NCI-H510A treated with DMSO at 0.1 percent for 48 hours (cell line): Measurements from ENCODE around the gene GADL1.
A peak's percentile ranks its signal among the peaks of the same experiment; 100 is the strongest.

Experiments used
- DNase-seq: peaks from one replicate; lab custom pipeline; 2025; lab: John Stamatoyannopoulos, UW

The GADL1 gene

DNA sequence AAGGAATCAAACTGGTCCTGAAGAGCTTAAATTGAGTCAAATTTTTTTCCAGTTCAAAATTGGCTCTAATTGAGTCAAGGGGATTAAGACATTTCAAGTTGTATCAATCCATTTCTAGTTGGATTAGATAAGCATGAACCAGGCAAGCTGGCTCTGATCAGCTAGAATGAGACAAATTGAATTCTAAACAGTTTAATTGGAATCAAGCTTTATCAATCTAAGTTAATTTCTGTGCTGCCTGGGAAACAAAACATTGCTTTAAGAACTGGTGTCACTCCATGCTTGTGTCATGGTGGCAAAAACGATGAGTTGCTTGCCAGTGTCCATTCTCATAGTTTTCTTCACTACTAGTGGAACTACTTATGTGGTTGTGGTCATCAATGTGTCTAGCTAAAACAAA lies 171.2 kb downstream of the GADL1 start:
- DNase-seq, result no peak

DNA sequence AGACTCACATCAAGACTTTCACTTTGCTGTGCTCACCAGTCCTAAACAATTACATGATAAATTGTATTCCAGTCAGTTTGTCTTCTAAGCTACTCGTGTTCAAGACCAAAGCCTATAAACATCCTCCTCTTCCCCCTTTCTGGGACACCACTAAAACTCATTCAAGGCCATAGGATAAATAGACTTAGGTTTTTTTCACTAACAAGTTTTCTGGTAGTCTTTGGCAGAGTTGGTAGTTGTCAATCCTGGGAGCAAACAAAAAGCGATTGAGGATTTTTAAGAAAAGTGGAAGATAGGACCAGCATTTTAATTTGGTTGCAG lies 173.2 kb downstream of the GADL1 start:
- DNase-seq, result no peak

DNA sequence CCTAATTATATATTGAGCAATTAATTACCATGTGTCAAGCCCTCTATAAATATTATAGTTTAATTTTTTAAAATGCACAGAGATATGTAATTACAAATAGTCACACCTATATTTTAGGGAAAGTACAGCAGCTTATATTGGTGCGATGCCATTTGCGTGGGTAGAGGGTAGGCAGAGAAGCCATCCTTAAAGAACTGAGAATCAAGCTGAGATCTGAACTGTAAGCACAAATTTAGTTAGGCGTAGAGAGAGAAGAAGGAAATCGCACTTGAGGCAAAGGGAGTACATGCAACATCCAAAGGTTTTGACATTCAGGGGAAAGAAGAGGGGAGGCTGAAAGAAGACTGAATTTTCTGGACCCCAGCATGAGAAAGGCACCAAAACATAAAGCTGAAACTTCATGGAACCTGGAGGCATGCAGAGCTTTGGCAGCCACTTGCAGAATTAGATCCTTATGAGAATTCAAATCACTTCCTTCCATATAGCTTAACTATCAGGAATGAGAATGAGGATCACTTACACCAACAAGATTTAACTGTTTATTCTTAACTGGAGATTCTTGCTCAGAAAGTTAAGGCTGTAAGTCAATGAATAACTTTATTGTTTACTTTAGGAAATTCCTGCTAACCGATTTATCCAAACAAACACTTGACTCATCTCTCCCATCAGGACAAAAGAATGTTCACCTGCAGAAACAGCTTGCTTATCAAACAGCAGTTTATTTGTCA lies 173.7 kb downstream of the GADL1 start:
- peak; percentile 6 for DNase-seq

DNA sequence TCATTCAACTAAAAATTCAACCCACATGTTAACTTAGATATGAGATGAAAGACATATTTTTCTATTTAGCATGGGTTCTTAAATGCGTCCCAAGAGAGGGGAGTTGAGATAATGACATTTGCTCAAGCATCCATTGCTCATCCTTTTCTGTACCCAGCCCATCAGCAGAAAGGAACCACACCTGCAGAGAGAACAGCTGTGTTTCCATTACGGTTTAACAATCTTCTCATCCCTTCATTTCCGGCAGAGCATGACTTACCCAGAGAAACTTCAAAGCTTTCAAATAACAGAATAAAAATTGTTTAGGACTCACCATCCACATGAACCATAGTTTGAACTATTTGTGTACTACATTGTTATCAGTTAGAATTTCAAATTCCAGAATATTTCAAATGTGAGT lies 174.9 kb downstream of the GADL1 start:
- DNase-seq, result no peak

DNA sequence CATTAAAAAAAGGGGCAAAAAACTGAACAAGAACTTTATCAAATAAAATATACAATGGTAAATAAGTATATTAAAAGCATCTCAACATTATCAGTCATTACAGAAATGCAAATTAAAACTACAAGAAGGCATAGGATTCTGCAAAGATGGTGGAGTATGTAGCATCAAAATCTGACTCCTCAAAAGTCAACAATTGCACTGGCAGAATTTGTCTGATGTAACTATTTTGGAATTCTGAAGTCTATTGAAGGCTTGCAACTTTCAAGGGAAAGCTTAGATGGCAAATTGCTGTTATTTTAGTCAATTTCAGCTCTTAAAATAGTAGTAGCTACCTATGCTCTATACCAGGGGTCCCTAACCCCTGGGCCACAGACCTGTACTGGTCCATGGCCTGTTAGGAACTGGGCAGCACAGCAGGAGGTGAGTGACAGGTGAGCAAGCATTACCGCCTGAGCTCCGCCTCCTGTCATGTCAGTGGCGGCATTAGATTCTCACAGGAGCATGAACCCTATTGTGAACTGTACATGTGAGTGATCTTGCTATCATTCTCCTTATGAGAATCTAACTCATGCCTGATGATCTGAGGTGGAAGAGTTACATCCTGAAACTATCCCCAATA lies 180.5 kb downstream of the GADL1 start:
- no peak for DNase-seq

DNA sequence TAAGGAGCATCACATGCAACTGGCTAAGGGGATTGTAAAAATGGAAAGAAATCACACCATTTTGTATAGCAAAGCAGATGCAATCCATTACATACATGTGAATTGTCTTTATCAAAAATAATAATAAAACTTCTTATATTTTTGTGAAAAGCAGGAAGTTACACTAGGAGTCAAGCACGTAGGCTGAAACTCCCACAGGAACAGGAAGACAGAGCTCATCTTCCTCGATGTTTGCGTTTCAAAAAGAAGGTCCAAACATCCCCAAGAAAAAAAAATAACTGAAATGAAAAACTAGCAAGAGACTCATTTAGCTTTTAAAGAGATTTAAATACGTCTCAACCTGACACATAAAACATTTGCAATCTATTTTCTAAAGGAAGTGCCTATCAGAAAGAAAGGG lies 181.5 kb downstream of the GADL1 start:
- DNase-seq, result no peak

DNA sequence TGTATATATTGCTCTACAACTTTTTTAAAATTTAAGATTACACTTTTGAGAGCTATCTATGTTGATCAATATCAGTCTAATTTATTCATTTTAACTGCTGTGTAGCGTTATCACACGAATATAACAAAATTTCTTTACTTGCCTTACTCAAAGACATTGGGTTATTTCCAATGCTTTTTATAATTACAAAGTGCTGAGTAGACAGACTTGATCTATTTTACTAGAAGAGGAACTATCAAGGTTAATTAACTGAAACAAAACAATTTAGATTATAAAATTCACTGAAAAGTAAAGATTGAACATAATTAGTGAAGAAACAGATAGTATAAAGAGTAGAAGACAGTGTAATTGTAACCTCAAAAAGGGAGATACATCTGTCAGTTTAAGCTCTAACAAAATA lies 182.6 kb downstream of the GADL1 start:
- no peak for DNase-seq

DNA sequence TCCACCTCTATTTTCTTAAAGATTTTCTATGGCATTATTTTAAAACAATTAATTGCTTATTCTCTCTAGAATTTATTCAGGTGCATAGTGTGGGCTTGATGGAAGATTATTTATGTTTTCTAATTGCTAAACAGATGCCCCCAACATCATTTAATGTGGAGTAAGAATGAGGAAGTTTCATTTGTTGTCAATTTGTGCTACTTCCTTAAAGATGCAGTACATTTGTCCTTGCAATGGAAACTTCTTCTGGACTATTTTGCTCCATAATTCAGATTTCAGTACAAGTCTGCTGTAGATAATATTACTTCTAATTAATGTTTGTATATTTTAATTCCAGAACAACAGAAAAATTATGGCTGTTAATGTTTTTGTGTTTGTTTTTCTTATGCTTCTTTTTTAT lies 183.3 kb downstream of the GADL1 start:
- no peak for DNase-seq

DNA sequence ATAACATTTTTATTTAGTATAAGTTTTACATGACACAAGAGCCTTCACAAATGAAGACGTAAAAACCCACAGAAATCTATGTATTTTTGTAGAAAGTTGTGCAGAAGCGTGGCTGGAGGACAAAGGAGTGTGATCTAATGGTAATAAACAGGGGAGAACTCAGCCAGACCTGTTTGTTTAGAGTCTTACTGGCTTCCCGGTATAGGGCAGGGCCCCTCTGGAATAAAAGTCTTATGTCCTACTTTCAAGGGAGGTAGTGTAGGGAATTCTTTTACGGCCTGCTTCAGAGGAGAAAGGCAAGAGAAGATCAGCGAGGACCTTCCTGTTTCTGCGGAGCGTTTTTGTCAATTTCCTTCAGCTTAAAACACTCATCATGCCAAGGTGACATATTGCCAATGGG lies 184.4 kb downstream of the GADL1 start:
- no peak for DNase-seq

DNA sequence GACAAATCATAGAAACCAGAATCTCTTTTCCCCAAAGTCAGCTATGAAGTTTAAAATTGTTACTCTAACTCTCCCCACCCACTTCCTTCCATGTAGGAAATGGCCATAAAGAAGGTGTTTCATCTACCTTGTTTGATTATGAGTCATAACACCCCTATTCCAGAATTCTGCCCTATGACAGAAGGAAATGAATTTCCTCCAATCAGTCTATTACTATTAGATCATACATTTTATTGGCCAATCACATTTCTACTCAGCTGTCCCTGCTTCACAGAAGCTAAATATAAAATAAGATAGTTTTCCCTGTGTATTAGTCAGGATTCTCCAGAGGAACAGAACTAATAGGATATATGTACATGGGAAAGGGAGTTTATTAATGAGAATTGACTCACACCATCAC lies 186.0 kb downstream of the GADL1 start:
- no peak for DNase-seq

DNA sequence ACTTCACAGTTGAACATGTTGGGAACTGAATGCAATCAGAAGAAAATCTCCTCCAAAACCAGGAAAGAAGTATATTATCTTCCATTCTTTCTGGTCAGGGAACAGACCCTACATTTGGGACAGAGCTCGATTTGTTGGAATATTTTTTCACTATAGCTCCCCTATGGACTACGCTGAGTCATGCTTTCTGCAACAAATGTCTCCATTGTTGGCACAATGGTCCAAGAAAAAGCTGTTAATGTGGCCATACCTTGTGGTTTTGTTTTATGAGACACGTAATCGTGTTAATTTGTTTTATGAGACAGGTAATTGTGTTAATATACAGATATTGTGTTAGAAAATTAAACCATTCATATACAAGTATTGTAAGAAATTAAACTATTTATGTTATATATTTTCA lies 186.6 kb downstream of the GADL1 start:
- DNase-seq, result no peak

DNA sequence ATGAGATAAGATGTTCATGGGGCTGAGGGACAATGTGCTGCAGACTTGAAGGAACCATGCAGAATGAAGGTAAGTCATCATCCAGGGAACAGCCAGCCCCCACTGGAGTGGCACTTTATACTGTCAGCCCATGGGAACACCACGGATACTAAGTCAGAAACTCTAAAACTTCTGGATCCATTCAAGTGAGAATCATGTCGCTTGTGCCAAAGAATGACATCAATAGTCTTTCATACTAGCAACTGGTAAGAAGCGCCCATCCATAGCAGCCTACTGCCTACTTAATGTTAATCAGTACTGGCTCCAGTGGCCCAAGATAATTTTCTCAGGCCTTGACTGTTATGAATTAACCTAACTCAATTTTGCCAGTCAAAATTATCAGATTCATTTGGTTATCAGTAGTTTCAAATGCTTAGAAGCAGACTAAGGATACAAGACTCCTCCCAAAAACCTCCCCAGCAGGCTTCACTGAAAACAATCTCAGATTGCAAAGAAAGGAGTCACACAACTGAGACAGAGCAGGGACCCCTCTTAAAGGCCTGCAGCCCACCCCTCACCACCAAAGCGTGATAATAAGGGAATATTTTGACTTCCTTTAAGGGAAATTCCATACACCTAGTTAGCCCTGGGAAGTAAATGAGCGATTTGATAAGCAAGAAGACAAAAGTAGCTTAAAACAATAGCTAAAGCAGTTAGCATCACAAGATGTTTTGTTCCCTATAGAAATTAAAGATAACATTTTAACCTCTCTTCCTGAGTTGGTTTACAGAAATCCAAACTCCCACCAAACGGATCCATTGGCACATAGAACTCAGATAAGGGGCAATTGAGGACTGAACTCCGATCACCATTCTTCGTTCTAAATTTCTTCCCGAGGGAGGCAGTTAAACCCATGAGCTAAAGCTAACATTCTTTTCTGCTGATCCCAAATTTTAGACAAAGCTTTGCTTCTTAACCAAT lies 189.2 kb downstream of the GADL1 start:
- DNase-seq, result no peak

DNA sequence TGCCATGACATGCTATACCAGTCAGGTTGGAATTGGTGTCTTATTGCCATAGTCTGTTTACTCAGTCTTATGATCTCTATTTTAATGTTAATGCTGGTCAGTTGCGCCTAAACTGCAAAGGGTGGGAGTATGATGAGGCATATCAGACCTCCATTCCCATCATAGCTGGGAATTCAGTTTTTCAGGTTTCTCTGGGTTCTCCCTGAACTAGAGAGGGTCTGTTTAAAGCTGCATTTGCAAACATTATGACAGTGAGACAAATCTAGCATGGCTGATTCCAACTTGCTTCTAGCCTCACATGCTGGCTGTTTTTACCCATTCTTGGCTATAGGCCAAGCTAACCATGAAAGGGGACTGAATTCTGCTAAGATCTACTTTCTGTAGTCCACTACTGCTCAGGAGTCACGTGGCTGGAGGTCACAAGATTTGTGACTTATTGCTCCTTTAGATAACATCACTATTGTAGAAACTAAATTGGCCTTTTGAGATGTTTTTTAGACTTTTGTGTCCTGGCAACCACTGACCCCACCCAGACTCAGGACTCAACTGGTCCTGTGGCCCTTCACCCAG lies 191.5 kb downstream of the GADL1 start:
- DNase-seq, result no peak

DNA sequence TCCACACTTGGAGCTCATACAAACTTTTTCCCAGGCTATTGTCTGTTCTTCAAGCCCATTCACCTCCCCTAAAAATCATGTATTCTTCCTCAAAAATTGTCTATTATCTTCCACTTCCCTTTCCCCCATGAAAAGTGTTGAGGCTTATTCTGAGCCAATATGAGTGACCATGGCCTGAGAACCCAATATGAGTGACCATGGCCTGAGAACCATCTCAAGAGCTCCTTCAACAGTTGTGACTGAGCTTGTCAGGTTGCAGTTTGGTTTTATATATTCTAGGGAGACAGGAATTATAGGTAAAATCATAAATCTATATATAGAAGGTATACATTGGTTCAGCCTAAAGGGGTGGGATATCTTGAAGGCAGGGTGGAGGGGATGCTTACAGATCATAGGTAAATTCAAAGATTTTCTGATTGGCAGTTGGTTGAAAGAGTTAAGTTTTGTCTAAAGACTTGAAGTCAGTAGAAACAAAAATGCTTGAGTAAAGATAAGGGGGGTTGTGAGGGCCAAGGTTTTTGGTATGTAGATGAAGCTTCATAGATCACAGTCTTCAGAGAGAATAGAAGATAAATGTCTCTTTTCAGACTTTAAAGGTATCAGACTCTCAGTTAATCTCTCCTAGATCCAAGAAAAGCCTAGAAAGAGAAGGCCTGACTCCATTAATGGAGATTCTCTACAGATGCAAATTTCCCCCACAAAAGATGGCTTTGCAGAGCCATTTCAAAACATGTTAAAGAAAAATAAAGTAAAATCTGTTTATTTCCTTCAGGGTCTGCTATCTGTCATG lies 192.2 kb downstream of the GADL1 start:
- no peak for DNase-seq

DNA sequence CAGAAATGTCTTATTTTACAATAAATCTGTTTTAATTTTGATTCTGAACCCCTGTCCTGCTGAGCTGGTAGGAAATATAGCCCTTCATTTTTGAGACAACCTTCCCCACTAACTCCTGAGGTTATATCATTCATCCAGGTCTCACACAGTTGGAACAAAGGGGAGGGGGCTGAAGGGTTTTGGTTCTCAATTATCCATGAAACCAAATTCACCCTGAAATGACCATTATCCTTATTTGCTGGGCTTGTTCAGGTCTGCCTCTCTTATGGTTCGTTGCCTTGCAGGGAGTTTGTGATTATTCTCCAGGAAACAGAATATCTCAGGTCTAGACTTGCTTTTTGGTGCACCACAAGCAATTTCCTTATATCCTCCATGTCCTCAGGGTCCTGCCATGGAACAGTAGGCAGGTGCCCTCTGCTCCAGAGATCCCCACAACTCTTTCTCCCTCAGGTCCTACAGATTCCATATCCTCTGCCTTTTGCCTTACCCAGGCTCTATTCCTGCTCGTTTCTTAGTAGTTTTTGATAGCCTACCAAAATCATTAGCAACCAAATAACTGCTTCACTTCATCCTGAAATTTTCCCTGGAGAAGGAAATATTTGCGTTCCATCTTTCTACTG lies 193.6 kb downstream of the GADL1 start:
- no peak for DNase-seq

DNA sequence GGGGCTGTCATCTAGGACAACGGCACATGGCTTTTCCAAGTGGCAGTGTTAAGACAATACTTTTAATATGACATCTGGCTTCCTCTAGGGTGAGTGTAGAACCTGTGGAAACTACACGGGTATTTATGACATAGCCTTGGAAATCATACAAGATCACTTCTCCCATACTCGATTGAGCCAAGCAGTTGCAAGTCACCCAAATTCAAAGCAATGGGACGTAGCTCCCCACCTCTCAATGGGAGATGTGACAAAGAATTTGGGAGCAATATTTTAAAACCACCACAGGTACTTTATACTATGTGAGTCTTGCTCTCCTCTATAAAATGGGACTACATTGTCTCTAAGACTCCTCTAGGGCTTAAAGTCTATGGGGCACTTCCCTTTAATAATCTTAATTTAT lies 194.5 kb downstream of the GADL1 start:
- DNase-seq, result no peak

DNA sequence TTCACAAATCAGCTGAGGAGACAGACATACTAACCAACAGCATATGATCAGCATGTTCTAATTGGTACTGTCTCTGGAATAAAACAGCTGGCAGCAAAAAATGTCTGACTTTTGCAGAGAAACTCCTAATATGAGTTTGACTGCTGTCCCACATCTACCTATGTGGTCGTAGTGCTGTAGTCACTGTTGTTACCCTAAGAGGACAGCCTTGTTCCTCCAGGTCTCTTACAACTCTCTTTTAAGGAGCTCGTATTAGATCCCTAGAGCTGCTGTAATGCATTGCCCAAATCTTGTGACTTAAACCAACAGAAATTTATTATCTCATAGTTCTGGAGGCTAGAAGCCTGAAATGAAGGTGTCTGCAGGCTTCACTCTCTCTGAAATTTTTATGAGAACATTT lies 195.9 kb downstream of the GADL1 start:
- no peak for DNase-seq

DNA sequence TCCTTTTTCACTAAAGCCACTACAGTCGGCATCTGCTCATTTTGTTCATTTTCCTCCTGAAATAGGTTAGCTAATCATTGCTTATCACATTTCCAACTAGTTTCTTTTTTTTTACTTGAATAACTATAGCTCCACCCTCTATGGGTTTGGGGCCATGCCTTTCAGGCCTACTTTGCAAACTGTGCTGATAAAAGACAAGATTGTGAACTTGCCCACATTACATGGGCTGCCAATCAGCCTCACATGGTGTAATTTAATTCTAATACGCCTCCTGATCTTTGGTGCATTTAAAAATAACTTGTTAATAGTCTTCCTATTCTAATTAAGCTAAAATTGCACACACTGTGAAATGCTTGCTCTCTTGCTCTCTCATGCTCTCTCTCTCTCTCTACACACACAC lies 197.6 kb downstream of the GADL1 start:
- DNase-seq, result no peak

DNA sequence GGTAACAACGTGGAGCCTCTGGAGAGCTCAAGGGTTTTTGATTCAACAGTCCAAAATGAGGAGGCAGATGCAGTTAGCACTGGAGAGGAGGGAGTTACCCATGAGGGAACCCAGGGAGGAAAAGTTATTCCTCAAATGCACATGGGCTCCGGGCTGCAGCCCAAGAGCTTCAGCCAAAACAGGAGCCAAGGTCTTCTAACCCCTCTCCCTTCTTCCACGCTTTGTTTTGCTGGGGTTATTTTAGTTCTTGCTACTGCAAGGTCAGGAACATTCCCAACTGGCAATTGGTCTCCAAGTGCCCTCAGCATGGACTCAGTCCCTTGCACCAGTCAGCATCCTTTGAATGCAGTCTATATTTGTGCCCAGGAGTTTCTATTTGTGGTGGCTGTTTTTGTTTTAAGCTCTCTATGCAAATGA lies 198.1 kb downstream of the GADL1 start:
- no peak for DNase-seq

DNA sequence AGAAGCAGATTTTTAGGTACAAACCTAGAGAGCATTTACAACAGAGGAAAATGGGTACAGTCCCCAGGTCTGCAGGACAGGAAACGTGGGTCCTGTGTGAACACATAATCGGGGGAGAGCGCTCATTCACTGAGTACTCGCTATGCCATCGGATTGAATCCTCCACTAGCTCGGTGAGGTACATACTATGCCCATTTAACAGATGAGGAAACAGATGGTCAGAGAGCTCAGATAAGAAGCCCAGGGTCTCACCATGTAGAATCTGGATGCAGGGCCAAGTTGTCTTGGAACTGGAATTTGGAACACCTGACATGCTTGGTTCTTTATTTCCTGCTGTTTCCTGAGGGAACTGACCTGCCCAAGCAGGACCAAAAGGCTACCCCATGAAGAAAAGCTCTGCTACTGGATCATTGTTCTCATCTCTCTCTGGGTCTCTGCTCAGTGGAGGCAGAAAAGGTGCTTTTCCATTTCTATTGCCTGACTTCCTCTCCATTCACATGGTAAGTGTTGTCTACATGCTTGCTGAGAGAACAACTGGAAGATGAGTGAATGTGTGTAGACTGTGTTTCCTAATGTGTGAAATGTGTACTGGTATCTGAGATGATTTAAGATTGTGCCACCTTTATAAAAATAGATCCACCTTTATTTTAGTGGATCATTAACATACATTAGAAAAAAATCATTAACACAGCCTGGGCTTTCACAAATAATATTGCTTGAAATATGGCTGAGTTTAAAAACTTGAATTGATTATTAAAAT lies 199.0 kb downstream of the GADL1 start:
- DNase-seq, result no peak

DNA sequence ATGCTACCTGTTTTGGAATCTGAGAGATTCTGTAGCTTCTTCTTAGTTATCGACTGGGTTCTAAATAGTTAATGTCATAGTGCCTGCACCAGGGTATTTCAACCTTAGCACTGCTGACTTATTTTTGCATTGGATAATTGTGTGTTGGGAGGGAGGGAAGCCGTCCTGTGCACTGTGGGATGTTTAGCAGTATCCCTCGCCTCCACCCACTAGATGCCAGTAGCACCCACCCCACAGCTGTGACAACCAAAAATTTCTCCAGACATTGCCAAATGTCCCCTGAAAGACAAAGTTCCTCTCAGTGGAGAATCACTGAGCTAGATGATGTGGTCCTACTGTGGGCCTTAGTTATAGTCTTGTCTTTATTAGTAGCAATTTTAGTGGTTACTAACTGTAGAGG lies 199.8 kb downstream of the GADL1 start:
- no peak for DNase-seq
